ENCODE measurements around the gene PYGM. TPM values are rescaled to one million over a fixed set of nuclear protein-coding genes. Genes with fewer than 3 reads are reported as not detected.

Gene PYGM
- total RNA-seq, 1 donor from 2014 or later = 0.28 TPM

GRCh38 chr11:64720640-64721358 is 39.0 kb downstream of the PYGM start:
- no peak for DNase-seq (ENCODE audit: low spot score)
- ATAC-seq = no peak

GRCh38 chr11:64720167-64720566 is 39.6 kb downstream of the PYGM start:
- no peak for DNase-seq (ENCODE audit: low spot score)
- no peak for ATAC-seq

- DNase-seq (ENCODE audit: low spot score) (no peak), ATAC-seq (no peak)
Measured at GRCh38 chr11:64719406-64719805, 40.4 kb downstream of the PYGM start.

GRCh38 chr11:64718780-64719124 is 41.0 kb downstream of the PYGM start:
- ATAC-seq (no peak), DNase-seq (ENCODE audit: low spot score) (no peak)

- no peak for DNase-seq (ENCODE audit: low spot score)
Measured at GRCh38 chr11:64718084-64718779, 41.5 kb downstream of the PYGM start.

GRCh38 chr11:64717268-64717578 is 42.6 kb downstream of the PYGM start:
- no peak for ATAC-seq
- no peak for DNase-seq (ENCODE audit: low spot score)

More at GRCh38 chr11:64718084-64718779, 41.5 kb downstream of the PYGM start:
- no peak for ATAC-seq

- no peak for ATAC-seq
- DNase-seq (ENCODE audit: low spot score) = no peak
Measured at GRCh38 chr11:64716473-64717267, 43.1 kb downstream of the PYGM start.

- no peak for DNase-seq (ENCODE audit: low spot score)
Measured at GRCh38 chr11:64715756-64716472, 43.9 kb downstream of the PYGM start.

GRCh38 chr11:64715110-64715509 is 44.7 kb downstream of the PYGM start:
- no peak for ATAC-seq
- DNase-seq (ENCODE audit: low spot score) = no peak

More at GRCh38 chr11:64715756-64716472, 43.9 kb downstream of the PYGM start:
- ATAC-seq = no peak

- DNase-seq (ENCODE audit: low spot score) = no peak
- no peak for ATAC-seq
Measured at GRCh38 chr11:64714666-64715065, 45.1 kb downstream of the PYGM start.

GRCh38 chr11:64713781-64714363 is 45.9 kb downstream of the PYGM start:
- DNase-seq (ENCODE audit: low spot score) (no peak), ATAC-seq (no peak)

- ATAC-seq (peak; percentile 67), DNase-seq (ENCODE audit: low spot score) (no peak)
Measured at GRCh38 chr11:64713016-64713707, 46.6 kb downstream of the PYGM start.

GRCh38 chr11:64712430-64713015 is 47.3 kb downstream of the PYGM start:
- ATAC-seq (no peak), DNase-seq (ENCODE audit: low spot score) (no peak)

GRCh38 chr11:64711956-64712362 is 47.8 kb downstream of the PYGM start:
- DNase-seq (ENCODE audit: low spot score) = no peak
- no peak for ATAC-seq

- DNase-seq (ENCODE audit: low spot score) (no peak), ATAC-seq (peak; percentile 11)
Measured at GRCh38 chr11:64711138-64711955, 48.4 kb downstream of the PYGM start.

- ATAC-seq (no peak), DNase-seq (ENCODE audit: low spot score) (no peak)
Measured at GRCh38 chr11:64710418-64711137, 49.2 kb downstream of the PYGM start.

- no peak for DNase-seq (ENCODE audit: low spot score)
- ATAC-seq = no peak
Measured at GRCh38 chr11:64705501-64705900, 54.3 kb downstream of the PYGM start.

- DNase-seq (ENCODE audit: low spot score) = no peak
- no peak for ATAC-seq
Measured at GRCh38 chr11:64703048-64703447, 56.7 kb downstream of the PYGM start.

All from left lobe of liver (tissue), 2 donors.